RWPE1 (cell line): Measurements from ENCODE around the gene CYREN.
"Not testable (repeated sequence)": the region's sequence is repeated elsewhere in the genome, so short reads cannot be mapped to it uniquely, and the experiment has no call there.

Experiments used
- CTCF ChIA-PET: fragments of 350-600 bp; sonication (Branson Sonifier 250); formaldehyde crosslinking; extraction: SDS; loops from one replicate; lab custom pipeline; 2021; lab: Yijun Ruan, JAX
- POLR2A ChIA-PET: fragments of 400-600 bp; formaldehyde crosslinking; extraction: SDS; loops from one replicate; lab custom pipeline; 2020; ENCODE audit warnings: antibody characterized with exemption; ENCODE audit not compliant: low non-redundant PET; lab: Yijun Ruan, JAX
- DNase-seq: peaks from one replicate; pipeline ENCODE4 v3.0.0; 2012; ENCODE audit warnings: low spot score
- H3K27ac ChIP-seq: fragments of 450-650 bp; 2 replicates; pipeline ENCODE4 v1.5.1; 2017
- TF ChIP-seq, protein P1 (sequence below): fragments of 450-650 bp; conservative IDR thresholded peaks from 2 replicates; pipeline ENCODE4 v1.5.1; 2017; ENCODE audit warnings: low read depth, mild to moderate bottlenecking

CYREN gene

DNA sequence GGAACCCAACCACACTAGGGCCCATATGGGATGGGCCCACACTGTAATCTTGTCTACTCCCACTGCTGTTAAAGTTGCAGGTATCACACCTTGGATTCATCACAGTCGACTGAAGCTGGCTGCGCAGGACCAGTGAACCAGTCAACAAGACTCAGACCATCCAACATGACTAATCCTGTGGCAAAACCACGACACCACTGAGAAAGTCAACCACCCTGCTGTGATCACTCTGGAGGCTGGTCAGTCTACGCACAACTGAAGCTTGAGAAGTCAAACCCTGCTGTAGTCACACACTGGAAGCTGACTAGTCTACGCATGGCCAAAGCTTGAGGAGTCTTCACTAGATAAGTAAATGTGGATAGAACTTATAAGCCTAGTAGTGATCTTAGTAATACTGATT, 9.6 kb upstream of the CYREN start:
- no peak overlapping the region for H3K27ac ChIP-seq
- ChIA-PET CTCF (no interaction called here), POLR2A (no interaction called here)
- DNase-seq: no peak
- TF ChIP-seq, protein P1, sequence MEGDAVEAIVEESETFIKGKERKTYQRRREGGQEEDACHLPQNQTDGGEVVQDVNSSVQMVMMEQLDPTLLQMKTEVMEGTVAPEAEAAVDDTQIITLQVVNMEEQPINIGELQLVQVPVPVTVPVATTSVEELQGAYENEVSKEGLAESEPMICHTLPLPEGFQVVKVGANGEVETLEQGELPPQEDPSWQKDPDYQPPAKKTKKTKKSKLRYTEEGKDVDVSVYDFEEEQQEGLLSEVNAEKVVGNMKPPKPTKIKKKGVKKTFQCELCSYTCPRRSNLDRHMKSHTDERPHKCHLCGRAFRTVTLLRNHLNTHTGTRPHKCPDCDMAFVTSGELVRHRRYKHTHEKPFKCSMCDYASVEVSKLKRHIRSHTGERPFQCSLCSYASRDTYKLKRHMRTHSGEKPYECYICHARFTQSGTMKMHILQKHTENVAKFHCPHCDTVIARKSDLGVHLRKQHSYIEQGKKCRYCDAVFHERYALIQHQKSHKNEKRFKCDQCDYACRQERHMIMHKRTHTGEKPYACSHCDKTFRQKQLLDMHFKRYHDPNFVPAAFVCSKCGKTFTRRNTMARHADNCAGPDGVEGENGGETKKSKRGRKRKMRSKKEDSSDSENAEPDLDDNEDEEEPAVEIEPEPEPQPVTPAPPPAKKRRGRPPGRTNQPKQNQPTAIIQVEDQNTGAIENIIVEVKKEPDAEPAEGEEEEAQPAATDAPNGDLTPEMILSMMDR: no peak

DNA sequence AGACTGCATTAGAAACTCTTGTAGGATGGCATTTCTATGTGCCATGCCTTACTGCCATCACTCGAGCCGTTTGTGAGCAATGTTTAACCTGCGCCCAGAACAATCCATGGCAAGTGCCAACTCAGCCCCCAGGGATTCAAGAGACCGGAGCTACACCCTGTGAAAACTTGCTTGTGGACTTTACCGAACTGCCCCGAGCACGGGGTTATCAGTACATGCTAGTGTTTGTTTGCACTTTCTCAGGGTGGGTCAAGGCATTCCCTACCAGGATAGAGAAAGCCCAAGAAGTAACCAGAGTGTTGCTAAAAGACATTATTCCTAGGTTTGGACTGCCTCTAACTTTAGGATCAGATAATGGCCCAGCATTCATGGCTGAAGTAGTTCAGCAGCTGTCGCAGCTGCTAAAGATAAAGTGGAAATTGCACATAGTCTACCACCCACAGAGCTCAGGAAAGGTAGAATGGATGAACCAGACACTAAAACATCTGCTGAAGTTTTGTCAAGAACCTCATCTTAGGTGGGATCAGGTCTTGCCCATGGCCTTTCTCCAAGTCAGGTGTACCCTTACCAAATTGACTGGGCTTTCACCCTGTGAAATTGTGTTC, 8.9 kb upstream of the CYREN start:
- DNase-seq: no peak
- ChIA-PET POLR2A (no interaction called here), CTCF (no interaction called here)
- H3K27ac ChIP-seq: no peak overlapping the region
- TF ChIP-seq, protein P1: no peak

DNA sequence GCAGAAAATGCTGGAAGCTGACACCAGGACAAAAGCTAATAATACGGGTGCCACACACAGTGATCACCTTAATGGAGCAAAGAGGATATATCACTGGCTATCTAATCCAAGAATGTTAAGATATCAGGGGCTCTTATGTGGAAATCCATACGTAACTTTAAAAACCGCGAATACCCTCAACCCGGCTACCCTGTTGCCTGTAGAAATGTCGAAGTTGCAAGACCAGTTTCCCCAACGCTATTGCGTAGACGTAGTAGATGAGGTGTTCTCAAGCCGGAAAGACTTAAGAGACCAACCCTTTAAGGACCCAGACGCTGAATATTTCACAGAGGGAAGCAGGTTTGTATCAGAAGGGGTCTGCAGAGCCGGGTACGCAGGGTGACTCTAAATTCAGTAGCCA, 7.9 kb upstream of the CYREN start:
- no peak for DNase-seq
- H3K27ac ChIP-seq: no peak overlapping the region
- TF ChIP-seq, protein P1: no peak
- ChIA-PET CTCF (no interaction called here), POLR2A (no interaction called here)

DNA sequence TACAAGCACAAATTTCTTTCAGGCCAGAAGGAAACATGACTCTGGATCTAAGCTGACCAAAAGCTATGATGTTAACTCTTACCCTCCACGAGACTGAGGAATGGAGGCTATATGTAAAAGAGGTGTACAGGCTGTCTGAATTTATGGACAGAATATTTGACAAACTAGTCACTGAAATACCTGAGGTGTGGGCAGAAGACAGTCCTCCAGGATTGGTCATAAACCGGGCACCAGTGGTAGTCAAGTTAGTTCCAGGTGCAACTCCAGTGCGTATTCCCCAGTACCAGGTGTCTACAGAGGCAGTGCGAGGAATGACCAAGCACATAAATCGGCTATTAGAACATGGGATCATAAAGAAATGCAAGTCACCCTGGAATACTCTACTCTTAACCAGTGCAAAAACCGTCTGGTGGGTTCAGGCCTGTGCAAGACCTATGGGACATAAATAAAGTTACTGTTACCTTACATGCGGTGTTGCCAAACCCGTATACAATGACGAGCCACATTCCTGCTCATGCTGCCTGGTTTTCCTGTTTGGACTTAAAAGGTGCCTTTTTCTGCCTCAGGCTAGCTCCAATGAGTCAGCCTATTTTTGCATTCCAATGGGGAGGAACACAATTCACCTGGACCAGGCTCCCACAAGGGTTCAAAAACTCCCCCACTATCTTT, 6.7 kb upstream of the CYREN start:
- ChIA-PET POLR2A (no interaction called here), CTCF (no interaction called here)
- TF ChIP-seq, protein P1: no peak
- DNase-seq: peak; percentile 76
- peak overlapping the region; percentile 45; the same call in 1 of the 2 replicates for H3K27ac ChIP-seq

DNA sequence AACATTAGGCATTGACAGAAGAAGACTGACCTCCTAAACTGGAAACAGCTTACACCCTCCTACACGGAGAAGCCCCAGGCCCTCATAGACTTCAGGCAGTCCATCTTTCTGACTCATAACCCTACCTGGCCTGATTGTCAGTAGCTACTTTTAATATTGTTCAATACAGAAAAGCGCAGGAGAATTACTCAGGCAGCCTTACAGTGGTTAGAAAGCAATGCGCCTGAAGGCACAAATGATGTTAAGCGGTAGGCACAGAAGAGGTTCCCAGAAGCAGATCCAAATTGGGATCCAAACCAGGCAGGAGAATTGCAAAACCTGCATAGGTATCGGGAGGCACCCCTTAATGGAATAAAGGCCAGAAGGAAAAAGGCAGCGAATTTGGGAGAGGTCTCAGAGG, 5.4 kb upstream of the CYREN start:
- peak; percentile 30 for DNase-seq
- POLR2A ChIA-PET: no interaction called here
- TF ChIP-seq, protein P1: no peak
- CTCF ChIA-PET: no interaction called here
- no peak overlapping the region for H3K27ac ChIP-seq

DNA sequence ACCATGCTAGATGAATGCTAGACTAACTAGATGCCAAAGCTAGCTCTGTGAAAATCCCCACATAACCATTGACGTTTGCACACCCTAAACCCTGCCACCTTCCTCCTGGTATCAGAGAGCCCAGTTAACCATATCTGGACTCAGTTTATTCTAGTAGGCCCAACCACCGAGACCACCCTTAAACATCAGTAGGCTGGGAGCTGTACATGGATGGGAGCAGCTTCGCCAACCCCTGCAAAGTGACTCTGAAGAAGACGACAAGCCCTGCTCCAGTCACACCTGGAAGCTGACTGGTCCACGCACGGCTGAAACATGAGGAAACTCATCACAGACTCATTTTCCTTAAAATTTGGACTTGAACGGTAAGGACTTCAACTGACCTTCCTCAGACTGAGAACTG, 4.4 kb upstream of the CYREN start:
- ChIA-PET CTCF (no interaction called here), POLR2A (no interaction called here)
- no peak for DNase-seq
- no peak overlapping the region for H3K27ac ChIP-seq
- TF ChIP-seq, protein P1: no peak

GRCh38 chr7:135173916-135174315, 3.4 kb upstream of the CYREN start:
- DNase-seq, H3K27ac ChIP-seq, POLR2A ChIA-PET, CTCF ChIA-PET: not testable (repeated sequence)

DNA sequence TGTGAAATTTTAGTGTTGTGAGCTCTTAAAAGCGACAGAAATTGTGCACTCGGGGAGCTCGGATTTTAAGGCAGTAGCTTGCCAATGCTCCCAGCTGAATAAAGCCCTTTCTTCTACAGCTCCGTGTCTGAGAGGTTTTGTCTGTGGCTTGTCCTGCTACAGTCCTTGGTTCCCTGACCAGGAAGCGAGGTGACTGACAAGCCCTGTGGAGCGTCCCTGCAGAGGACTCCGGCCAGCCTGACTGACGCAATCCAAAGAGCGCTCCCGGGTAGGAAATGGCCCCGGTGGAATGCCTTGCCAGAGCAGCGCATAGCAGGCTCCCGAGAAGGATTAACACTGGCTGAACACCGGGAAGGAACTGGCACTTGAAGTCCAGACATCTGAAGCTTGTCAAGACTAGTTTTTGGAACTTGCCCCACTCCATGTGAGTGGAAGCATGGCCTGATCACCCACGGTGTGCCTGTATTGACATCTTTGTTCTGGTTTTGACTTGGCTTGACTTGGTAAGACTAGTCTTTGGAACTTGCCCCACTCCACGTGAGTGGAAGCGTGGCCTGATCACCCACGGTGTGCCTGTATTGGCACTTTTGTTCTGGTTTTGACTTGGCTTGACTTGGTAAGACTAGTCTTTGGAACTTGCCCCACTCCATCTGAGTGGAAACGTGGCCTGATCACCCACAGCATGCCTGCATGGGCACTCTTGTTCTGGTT, 1.2 kb upstream of the CYREN start:
- CTCF ChIA-PET: not testable (repeated sequence)
- POLR2A ChIA-PET: interaction anchor here (0.6 kb wide), 1 partner anchor 26 kb away, joined by 3 read pairs; no protein-coding TSS in a partner anchor
- peak overlapping the region; percentile 96 for H3K27ac ChIP-seq

More for the DNA sequence above, 1.2 kb upstream of the CYREN start:
- peak; percentile 8 for DNase-seq
